IMR-90 (cell line): ENCODE data around the gene RAB8B. TPM values are rescaled to one million over a fixed set of nuclear protein-coding genes. Genes with fewer than 3 reads are reported as not detected.
A peak's percentile ranks its signal among the peaks of the same experiment; 100 is the strongest.

ENCODE experiments used
- ATAC-seq: fragments of 200-7000 bp; cut with Tn5 transposase; 2 replicates; pipeline ENCODE4 v1.9.1; 2020; ENCODE audit warnings: low read depth, mild to moderate bottlenecking, moderate library complexity
- BruUV-seq: library from RNA; stranded (reverse); fragments of 400-500 nt; replicated peaks from 2 replicates; lab custom pipeline; 2021; lab: Mats Ljungman, UMichigan
- CTCF ChIA-PET: fragments of 300-600 bp; formaldehyde crosslinking; extraction: SDS; loops from one replicate; lab custom pipeline; 2021; ENCODE audit warnings: antibody characterized with exemption; lab: Yijun Ruan, JAX
- POLR2A ChIA-PET: fragments of 300-600 bp; sonication (Branson Sonifier 250); formaldehyde crosslinking; loops from one replicate; lab custom pipeline; 2022; ENCODE audit warnings: antibody characterized with exemption; ENCODE audit not compliant: unreplicated experiment; lab: Charles Lee
- DNase-seq: peaks from one replicate; pipeline ENCODE4 v3.0.0; 2013
- H2AFZ ChIP-seq: replicated peaks from 2 replicates; pipeline ENCODE3; 2013; ENCODE audit warnings: low read length, mild to moderate bottlenecking; ENCODE audit not compliant: poor library complexity
- H2AK5ac ChIP-seq: 2 replicates; pipeline ENCODE4 v1.6.1; 2013; ENCODE audit warnings: low read depth, low read length, inconsistent platforms
- H2AK9ac ChIP-seq: replicated peaks from 2 replicates; pipeline ENCODE3; 2013; ENCODE audit warnings: mild to moderate bottlenecking, low read depth, low read length, moderate library complexity; ENCODE audit not compliant: poor library complexity
- H2BK120ac ChIP-seq: 2 replicates; pipeline ENCODE4 v1.6.1; 2013; ENCODE audit warnings: low read depth, low read length, inconsistent platforms
- H2BK15ac ChIP-seq: 3 replicates; pipeline ENCODE4 v1.6.1; 2013; ENCODE audit warnings: low read depth, low read length, inconsistent platforms
- H2BK20ac ChIP-seq: 2 replicates; pipeline ENCODE4 v1.6.1; 2013; ENCODE audit warnings: low read depth, mild to moderate bottlenecking, inconsistent platforms, low read length, moderate library complexity
- H2BK5ac ChIP-seq: 2 replicates; pipeline ENCODE4 v1.6.1; 2013; ENCODE audit warnings: mild to moderate bottlenecking, low read depth, low read length, inconsistent platforms; ENCODE audit not compliant: poor library complexity, severe bottlenecking
- H3K14ac ChIP-seq: replicated peaks from 2 replicates; pipeline ENCODE4 v1.6.1; 2013; ENCODE audit warnings: low read depth, low read length, inconsistent platforms
- H3K18ac ChIP-seq: 2 replicates; pipeline ENCODE4 v1.6.1; 2013; ENCODE audit warnings: low read depth, low read length, control low read depth
- H3K23ac ChIP-seq: 2 replicates; pipeline ENCODE4 v1.6.1; 2013; ENCODE audit warnings: low read depth, low read length, inconsistent platforms
- H3K27ac ChIP-seq: 2 replicates; pipeline ENCODE4 v1.5.1; 2013; ENCODE audit warnings: mild to moderate bottlenecking, control low read depth, low read length; ENCODE audit not compliant: insufficient read depth
- H3K27me3 ChIP-seq: 2 replicates; pipeline ENCODE4 v1.6.1; 2013; ENCODE audit warnings: low read length; ENCODE audit not compliant: control insufficient read depth, insufficient read depth
- H3K36me3 ChIP-seq: 2 replicates; pipeline ENCODE4 v1.6.1; 2013; ENCODE audit warnings: low read length, mixed read lengths; ENCODE audit not compliant: control insufficient read depth, insufficient read depth
- H3K4ac ChIP-seq: 2 replicates; pipeline ENCODE4 v1.6.1; 2013; ENCODE audit warnings: low read depth, low read length, inconsistent platforms
- H3K4me1 ChIP-seq: 2 replicates; pipeline ENCODE4 v1.6.1; 2013; ENCODE audit warnings: low read length, mixed read lengths; ENCODE audit not compliant: control insufficient read depth, insufficient read depth
- H3K4me2 ChIP-seq: 2 replicates; pipeline ENCODE4 v1.6.1; 2013; ENCODE audit warnings: low read depth, mild to moderate bottlenecking, control low read depth, low read length, moderate library complexity
- H3K4me3 ChIP-seq: 2 replicates; pipeline ENCODE4 v1.5.1; 2013; ENCODE audit warnings: low read depth, mild to moderate bottlenecking, control low read depth, low read length, moderate library complexity; ENCODE audit not compliant: insufficient read depth
- H3K56ac ChIP-seq: 2 replicates; pipeline ENCODE4 v1.6.1; 2013; ENCODE audit warnings: low read length, inconsistent platforms; ENCODE audit not compliant: insufficient read depth; ENCODE audit errors: extremely low read depth
- H3K79me1 ChIP-seq, 2 experiments: 2 replicates each; pipeline ENCODE4 v1.6.1; 2013; ENCODE audit warnings: low read length in 2 of 2, inconsistent platforms in 1 of 2, low read depth in 1 of 2
- H3K9ac ChIP-seq: 2 replicates; pipeline ENCODE4 v1.6.1; 2013; ENCODE audit warnings: low read depth, low read length, control low read depth
- H3K9me1 ChIP-seq: 2 replicates; pipeline ENCODE4 v1.6.1; 2013; ENCODE audit warnings: low read length, inconsistent platforms; ENCODE audit not compliant: insufficient read depth
- H3K9me3 ChIP-seq: 2 replicates; pipeline ENCODE4 v1.6.1; 2013; ENCODE audit warnings: low read length; ENCODE audit not compliant: control insufficient read depth, insufficient read depth
- H4K20me1 ChIP-seq: 2 replicates; pipeline ENCODE4 v1.6.1; 2013; ENCODE audit warnings: low read length, inconsistent platforms; ENCODE audit not compliant: insufficient read depth
- H4K5ac ChIP-seq: 2 replicates; pipeline ENCODE4 v1.6.1; 2013; ENCODE audit warnings: mild to moderate bottlenecking, low read depth, low read length, control low read depth
- H4K8ac ChIP-seq, 2 experiments: 2 replicates each; pipeline ENCODE4 v1.6.1; 2013; ENCODE audit warnings: low read depth in 2 of 2, low read length in 2 of 2, control low read depth in 1 of 2, inconsistent platforms in 1 of 2
- H4K91ac ChIP-seq: 2 replicates; pipeline ENCODE4 v1.6.1; 2013; ENCODE audit warnings: low read depth, low read length, inconsistent platforms; ENCODE audit not compliant: insufficient read depth
- MAZ ChIP-seq: IDR thresholded peaks from 2 replicates; pipeline ENCODE4 v1.6.1; 2012; ENCODE audit warnings: low read depth, mild to moderate bottlenecking, low read length, improper control_type of control experiment, moderate library complexity, borderline replicate concordance
- MXI1 ChIP-seq: IDR thresholded peaks from 2 replicates; pipeline ENCODE4 v1.6.1; 2012; ENCODE audit warnings: low read depth, mild to moderate bottlenecking, low read length, moderate library complexity, borderline replicate concordance
- RAD21 ChIP-seq: IDR thresholded peaks from 2 replicates; pipeline ENCODE4 v1.6.1; 2012; ENCODE audit warnings: low read length, improper control_type of control experiment
- SMC3 ChIP-seq: fragments of 150-350 bp; IDR thresholded peaks from 2 replicates; pipeline ENCODE4 v1.6.1; 2016; ENCODE audit warnings: low read depth, mild to moderate bottlenecking, antibody characterized with exemption, low read length, moderate library complexity
- WGBS, 2 experiments: methylation state at CpG; one replicate each; pipeline versions ENCODE4 v1.1.5 to v1.1.7; 2013; ENCODE audit warnings: missing lambda C conversion rate in 2 of 2; ENCODE audit not compliant: insufficient read length in 1 of 2; ENCODE audit errors: extremely low coverage in 2 of 2; 5-methylcytosine and 5-hydroxymethylcytosine counted together
- dilution Hi-C: fragments of 300-500 bp; cut with HindIII; formaldehyde crosslinking; loops from one replicate; pipeline ENCODE4 v1.14.3; 2018; ENCODE audit warnings: low sequenced_read_pairs; ENCODE audit not compliant: unreplicated experiment
- in situ Hi-C: fragments of 300-500 bp; cut with MboI; formaldehyde crosslinking; loops from 3 replicates; pipeline ENCODE4 v1.14.3; 2019; ENCODE audit warnings: low sequenced_read_pairs, inconsistent platforms, mixed read lengths
- intact Hi-C: fragments of 100-400 bp; cut with micrococcal nuclease; formaldehyde crosslinking; loops from 2 replicates; pipeline ENCODE4 v1.10.0; 2022
- polyA plus RNA-seq, 3 experiments: library from polyadenylated mRNA; depleted of rRNA; stranded (reverse); fragments of >200 nt; gene quantifications; 2 replicates each; pipeline ENCODE4 v1.2.3, GENCODE V29; 2012; ENCODE audit warnings: low replicate concordance in 1 of 3
- total RNA-seq: library from RNA; depleted of rRNA; stranded (reverse); fragments of >200 nt; gene quantifications from 2 replicates; pipeline ENCODE4 v1.2.3, GENCODE V29; 2012

Gene RAB8B
- total and polyA plus RNA-seq, 2 of the 4 experiments (the other 2 are of a cell fraction), result 19.4 to 29.4 TPM

GRCh38 chr15:63155486-63155885, 33.9 kb upstream of the RAB8B start:
- WGBS, 2 experiments, result no CpG with 5 or more reads among the region's 3 CpGs
- no peaks in the 10 kb centered on the region for H3K9me3 ChIP-seq
- H4K20me1 ChIP-seq, result no peaks in the 10 kb centered on the region; the same call in 1 of the 2 replicates
- H2BK20ac ChIP-seq, result no peak overlapping the region
- H2AFZ ChIP-seq, result no peak overlapping the region
- H2AK9ac ChIP-seq, result no peak overlapping the region
- H3K56ac ChIP-seq, result peak overlapping the region; percentile 70; the same call in 1 of the 2 replicates
- peak overlapping the region; percentile 97 for H3K4me3 ChIP-seq
- H3K9ac ChIP-seq, result peak overlapping the region; percentile 97
- CTCF ChIA-PET, result no interaction called here
- POLR2A ChIA-PET, result interaction anchor here (0.6 kb wide), 1 partner anchor 107 kb away, joined by 3 read pairs; no protein-coding TSS in a partner anchor
- intact Hi-C loops, result loop anchor here (5.0 kb wide), 3 partner anchors 37 to 102 kb away; no protein-coding TSS in a partner anchor
- peak overlapping the region; percentile 66; the same call in 1 of the 2 replicates for H3K18ac ChIP-seq
- peak overlapping the region; percentile 97 for H3K14ac ChIP-seq
- no peaks in the 10 kb centered on the region for H3K27me3 ChIP-seq
- H3K4me2 ChIP-seq, result peak overlapping the region; percentile 100
- H2BK120ac ChIP-seq, result peak overlapping the region; percentile 72
- peak overlapping the region; percentile 29; the same call in 1 of the 2 replicates for H4K91ac ChIP-seq
- H3K27ac ChIP-seq, result peak overlapping the region; percentile 95; the same call in 1 of the 2 replicates
- TF ChIP-seq MAZ, result no peak
- no peak for TF ChIP-seq RAD21
- TF ChIP-seq SMC3, result no peak
- no peak for TF ChIP-seq MXI1
- 0 out of 2 replicates have a peak, but pooled peaks cover 3% of the 10 kb centered on the region for H3K9me1 ChIP-seq
- BruUV-seq, result no TSS peak
- DNase-seq, result no peak
- H3K23ac ChIP-seq, result peak overlapping the region; percentile 87; the same call in 1 of the 2 replicates
- peaks cover 23% of the 10 kb centered on the region for H3K36me3 ChIP-seq
- peak overlapping the region; percentile 91 for H2BK5ac ChIP-seq
- peak overlapping the region; percentile 61; the same call in 1 of the 2 replicates for H4K5ac ChIP-seq
- ATAC-seq, result no peak
- H2BK15ac ChIP-seq, result peak overlapping the region; percentile 73; the same call in 1 of the 3 replicates
- peak overlapping the region in 1 of 2 experiments; percentile 54; a peak in 2 of 4 replicates for H4K8ac ChIP-seq
- dilution Hi-C loops, result no loop called here
- in situ Hi-C loops, result loop anchor here (25.0 kb wide), 1 partner anchor 257 kb away; no protein-coding TSS in a partner anchor
- peaks cover 18 to 43% of the 10 kb centered on the region in 2 experiments for H3K79me1 ChIP-seq
- peaks cover 4% of the 10 kb centered on the region for H3K4me1 ChIP-seq
- peak overlapping the region; percentile 86; the same call in 1 of the 2 replicates for H2AK5ac ChIP-seq
- peak overlapping the region; percentile 88; the same call in 1 of the 2 replicates for H3K4ac ChIP-seq
